Measurements from ENCODE around the gene PAPPA2. TPM values are rescaled to one million over a fixed set of nuclear protein-coding genes. Genes with fewer than 3 reads are reported as not detected.

PAPPA2 gene
- total RNA-seq, 2 experiments from 2014 or later: 0.03 TPM; not detected in 1

DNA sequence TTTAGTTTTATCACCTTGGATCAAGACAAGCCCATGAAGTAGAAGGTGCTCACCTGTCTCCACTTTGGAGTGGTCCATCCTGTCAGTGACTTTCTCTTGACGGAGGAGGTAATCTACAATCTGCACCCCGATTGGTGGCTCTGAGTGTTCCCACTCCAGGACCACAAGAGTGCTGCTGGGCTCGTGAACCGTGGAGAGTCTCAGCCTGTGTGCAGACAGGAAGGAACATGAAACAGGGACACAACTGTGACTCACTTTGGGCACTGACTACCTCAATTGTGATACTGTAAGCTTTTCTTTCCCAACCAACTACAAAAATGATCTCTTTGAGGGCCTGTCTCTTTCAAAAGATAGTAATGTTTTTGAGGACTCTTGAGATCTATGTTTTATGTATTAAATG, 421.3 kb downstream of the PAPPA2 start:
- Mint-ChIP-seq H3K4me1 (no peaks in the 10 kb centered on the region), H3K9me3 (no peaks in the 10 kb centered on the region), H3K27ac (no peak overlapping the region), H3K4me3 (no peak overlapping the region), H3K27me3 (no peaks in the 10 kb centered on the region), H3K36me3 (no peaks in the 10 kb centered on the region)
- POLR2A ChIA-PET: no interaction called here
- ATAC-seq (ENCODE audit: low read depth) (no peak), DNase-seq (no peak)

DNA sequence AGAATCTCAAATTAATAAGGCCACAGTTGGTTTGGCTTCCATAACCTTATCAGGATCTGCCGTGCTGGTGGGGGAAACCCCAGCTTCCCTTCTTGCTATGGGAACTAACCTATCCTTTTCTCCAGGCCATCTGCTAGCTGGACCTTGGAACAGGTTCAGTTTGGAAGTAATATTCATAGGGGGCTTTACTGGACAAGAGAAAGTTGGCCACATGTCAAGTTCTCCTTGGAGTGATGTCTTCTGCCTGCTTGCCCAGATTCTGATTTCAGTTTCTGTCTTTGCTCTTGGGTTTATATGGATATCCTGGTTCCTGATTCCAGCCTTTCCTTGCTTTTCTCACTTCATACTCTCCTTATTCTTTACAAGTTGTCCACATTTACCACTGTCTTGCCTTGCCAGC, 421.9 kb downstream of the PAPPA2 start:
- no peaks in the 10 kb centered on the region for H3K27me3 Mint-ChIP-seq
- no peaks in the 10 kb centered on the region for H3K9me3 Mint-ChIP-seq
- H3K4me3 Mint-ChIP-seq: no peak overlapping the region
- no peak for ATAC-seq (ENCODE audit: low read depth)
- no peak overlapping the region for H3K27ac Mint-ChIP-seq
- POLR2A ChIA-PET: no interaction called here
- no peaks in the 10 kb centered on the region for H3K4me1 Mint-ChIP-seq
- DNase-seq: no peak
- no peaks in the 10 kb centered on the region for H3K36me3 Mint-ChIP-seq

DNA sequence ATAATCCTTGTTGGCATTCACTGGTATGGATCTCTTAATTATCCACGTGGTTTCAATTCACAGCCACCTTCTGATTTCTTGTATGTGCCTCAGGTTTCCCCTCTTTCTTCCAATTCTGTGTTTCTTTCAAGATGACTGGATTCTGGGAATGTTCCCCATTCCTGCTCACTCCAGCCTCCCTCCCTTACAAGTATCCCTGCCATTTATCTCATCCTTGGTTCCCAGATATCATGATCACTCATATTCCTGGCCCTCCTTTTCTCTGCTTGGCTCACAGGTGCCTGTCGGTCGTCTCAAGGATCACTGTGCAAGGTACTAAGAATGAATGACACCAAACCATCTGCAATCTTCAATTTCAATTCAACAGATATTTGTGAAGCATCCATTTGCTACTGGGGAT, 422.4 kb downstream of the PAPPA2 start:
- POLR2A ChIA-PET: no interaction called here
- Mint-ChIP-seq H3K27ac (no peak overlapping the region), H3K27me3 (no peaks in the 10 kb centered on the region), H3K4me3 (no peak overlapping the region), H3K36me3 (no peaks in the 10 kb centered on the region), H3K4me1 (no peaks in the 10 kb centered on the region), H3K9me3 (no peaks in the 10 kb centered on the region)
- no peak for ATAC-seq (ENCODE audit: low read depth)
- DNase-seq: no peak

DNA sequence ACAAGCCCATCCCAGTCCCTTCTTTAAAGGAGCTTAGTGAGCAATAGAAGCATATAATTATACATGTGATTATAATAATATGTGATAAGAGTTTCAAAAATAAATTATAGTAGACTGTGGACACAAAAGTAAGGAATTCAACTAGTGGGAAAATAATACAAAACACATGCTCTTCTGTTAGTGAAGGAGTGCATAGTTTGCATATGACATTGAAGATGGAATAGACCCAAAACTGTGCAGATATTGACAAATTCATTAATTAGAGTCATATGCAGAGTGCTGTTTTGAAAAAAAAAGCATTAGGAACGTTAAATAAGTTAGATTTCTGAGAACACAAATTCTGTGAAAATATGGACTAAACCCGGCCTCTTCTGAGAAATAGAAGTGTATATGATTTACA, 422.8 kb downstream of the PAPPA2 start:
- no peak overlapping the region for H3K4me3 Mint-ChIP-seq
- POLR2A ChIA-PET: no interaction called here
- H3K9me3 Mint-ChIP-seq: no peaks in the 10 kb centered on the region
- ATAC-seq (ENCODE audit: low read depth) (no peak), DNase-seq (no peak)
- H3K36me3 Mint-ChIP-seq: no peaks in the 10 kb centered on the region
- H3K27me3 Mint-ChIP-seq: no peaks in the 10 kb centered on the region
- H3K4me1 Mint-ChIP-seq: no peaks in the 10 kb centered on the region
- H3K27ac Mint-ChIP-seq: no peak overlapping the region

DNA sequence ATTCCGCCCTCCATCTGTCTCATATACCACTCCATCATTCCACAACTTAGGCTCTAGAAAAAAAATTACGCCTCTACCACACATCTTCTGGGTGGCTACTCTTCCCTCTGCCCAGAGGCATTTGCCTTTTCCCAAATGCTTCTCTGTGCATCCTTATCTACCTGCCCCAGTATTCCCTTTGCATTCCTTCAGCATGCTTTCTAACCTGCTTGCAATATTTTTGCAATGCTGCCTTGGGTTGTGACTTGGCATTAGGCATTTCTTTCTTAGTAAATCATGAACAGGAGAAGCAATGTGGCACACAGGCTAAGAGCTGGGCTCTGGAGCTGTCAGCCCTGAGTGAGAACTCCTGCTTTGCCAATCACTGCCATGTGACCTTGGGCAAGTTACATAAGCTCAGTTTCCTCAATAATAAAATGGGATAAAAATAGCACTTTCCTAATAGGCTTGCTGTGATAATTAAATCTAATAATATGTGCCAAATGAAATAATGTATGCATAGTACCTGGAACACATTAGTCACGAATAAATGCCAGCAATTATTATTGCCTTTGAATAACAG, 425.6 kb downstream of the PAPPA2 start:
- POLR2A ChIA-PET: no interaction called here
- no peaks in the 10 kb centered on the region for H3K36me3 Mint-ChIP-seq
- no peaks in the 10 kb centered on the region for H3K4me1 Mint-ChIP-seq
- H3K4me3 Mint-ChIP-seq: no peak overlapping the region
- H3K9me3 Mint-ChIP-seq: no peaks in the 10 kb centered on the region
- no peaks in the 10 kb centered on the region for H3K27me3 Mint-ChIP-seq
- no peak overlapping the region for H3K27ac Mint-ChIP-seq
- ATAC-seq (ENCODE audit: low read depth): no peak
- no peak for DNase-seq

DNA sequence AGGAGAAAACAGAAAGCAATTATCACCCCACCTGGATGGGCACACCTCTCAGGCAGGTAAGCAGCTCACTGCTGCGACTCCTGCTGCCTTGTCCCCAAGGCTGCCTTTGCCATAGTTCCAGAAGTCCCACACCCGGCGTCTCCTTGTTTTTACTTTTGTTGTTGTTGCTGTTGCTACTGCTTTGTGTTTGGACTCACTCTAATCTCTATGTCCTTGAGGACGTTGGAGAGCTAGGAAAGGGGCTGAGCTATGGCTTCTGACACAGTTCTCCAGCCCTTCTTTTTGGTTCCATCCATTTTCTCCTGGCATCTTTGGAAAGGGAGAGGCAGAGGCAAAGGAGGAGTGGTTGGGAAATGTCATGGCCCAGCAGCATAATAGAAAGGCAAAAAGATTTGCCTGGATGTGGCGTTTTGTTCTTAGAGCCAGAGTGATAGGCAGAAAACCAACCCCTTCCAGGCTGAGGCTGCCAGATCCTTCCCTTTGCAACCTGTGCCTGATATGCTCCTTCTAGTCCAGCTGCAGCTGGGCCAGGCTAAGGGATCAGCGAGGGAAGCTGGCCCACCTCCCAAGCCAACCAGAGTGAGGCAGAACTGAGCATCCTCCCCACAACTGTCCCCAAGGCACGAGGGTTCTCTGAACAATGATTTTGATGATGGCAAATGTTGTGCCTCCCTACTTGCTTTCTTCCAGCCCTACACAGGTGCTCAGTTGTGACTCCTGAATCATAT, 430.8 kb downstream of the PAPPA2 start:
- no peaks in the 10 kb centered on the region for H3K9me3 Mint-ChIP-seq
- peaks cover 4% of the 10 kb centered on the region for H3K4me1 Mint-ChIP-seq
- ATAC-seq (ENCODE audit: low read depth): no peak
- H3K27me3 Mint-ChIP-seq: no peaks in the 10 kb centered on the region
- H3K4me3 Mint-ChIP-seq: no peak overlapping the region
- H3K36me3 Mint-ChIP-seq: no peaks in the 10 kb centered on the region
- H3K27ac Mint-ChIP-seq: no peak overlapping the region
- DNase-seq: no peak
- POLR2A ChIA-PET: no interaction called here

DNA sequence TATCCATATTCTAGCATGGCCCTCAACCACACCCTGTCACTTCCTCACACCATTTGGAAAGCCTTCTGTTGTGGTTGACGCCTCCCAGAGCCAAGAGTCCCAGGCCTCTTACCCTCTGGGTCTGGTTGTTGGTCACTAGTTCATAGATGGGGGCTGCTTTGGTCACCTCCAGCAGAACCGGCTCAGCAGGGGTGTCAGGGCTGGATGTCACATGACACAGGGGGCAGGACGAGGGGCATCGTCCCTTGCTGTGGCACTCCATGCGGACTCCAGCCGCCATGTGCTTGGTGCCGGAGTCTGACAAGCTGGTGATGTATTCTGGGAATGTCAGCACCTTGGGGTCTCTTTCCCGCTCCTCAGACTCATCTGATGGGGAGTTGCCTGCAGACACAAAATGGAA, 431.5 kb downstream of the PAPPA2 start:
- Mint-ChIP-seq H3K27me3 (no peaks in the 10 kb centered on the region), H3K4me1 (peaks cover 4% of the 10 kb centered on the region), H3K36me3 (no peaks in the 10 kb centered on the region), H3K27ac (no peak overlapping the region), H3K9me3 (no peaks in the 10 kb centered on the region), H3K4me3 (no peak overlapping the region)
- DNase-seq (no peak), ATAC-seq (ENCODE audit: low read depth) (no peak)
- POLR2A ChIA-PET: no interaction called here

All from activated naive CD8-positive, alpha-beta T cell treated with anti-CD3 and anti-CD28 coated beads, Interleukin-2, amount 10 ng/mL, durations not matched to agents 7 days and 5 days (primary cell).